HepG2 (cell line): ENCODE results near the gene ATM.

Experiments used
- CEBPB ChIP-seq: IDR thresholded peaks from 2 replicates; pipeline ENCODE4 v1.6.1; 2011; ENCODE audit warnings: low read depth, low read length, improper control_type of control experiment, borderline replicate concordance
- HNRNPK ChIP-seq: fragments of 200-400 bp; formaldehyde crosslinking; IDR thresholded peaks from 2 replicates; pipeline ENCODE4 v1.6.1; 2018; ENCODE audit warnings: low read length, low read depth, moderate library complexity, mild to moderate bottlenecking; ENCODE audit not compliant: poor library complexity, severe bottlenecking
- JUNB ChIP-seq: sonication (generic); formaldehyde crosslinking; IDR thresholded peaks from 2 replicates; pipeline ENCODE4 v1.8.0; 2022; ENCODE audit warnings: missing genetic modification reagents, mild to moderate bottlenecking, borderline replicate concordance
- SAFB2 ChIP-seq: sonication (generic); formaldehyde crosslinking; IDR thresholded peaks from 2 replicates; pipeline ENCODE4 v1.5.1; 2020; ENCODE audit warnings: missing genetic modification reagents, low read depth, mild to moderate bottlenecking, borderline replicate concordance
- TBL1XR1 ChIP-seq: fragments of 150-350 bp; IDR thresholded peaks from 2 replicates; pipeline ENCODE4 v1.6.1; 2014; ENCODE audit warnings: borderline replicate concordance, low read length; ENCODE audit not compliant: partially characterized antibody
- TF ChIP-seq, protein P1 (sequence below): sonication (generic); formaldehyde crosslinking; IDR thresholded peaks from 2 replicates; pipeline ENCODE4 v1.5.0; 2020; ENCODE audit warnings: mild to moderate bottlenecking, missing genetic modification reagents, moderate library complexity
- TF ChIP-seq, protein P2 (sequence below): sonication (generic); formaldehyde crosslinking; IDR thresholded peaks from 2 replicates; pipeline ENCODE4 v1.4.0; 2020; ENCODE audit warnings: missing genetic modification reagents

DNA sequence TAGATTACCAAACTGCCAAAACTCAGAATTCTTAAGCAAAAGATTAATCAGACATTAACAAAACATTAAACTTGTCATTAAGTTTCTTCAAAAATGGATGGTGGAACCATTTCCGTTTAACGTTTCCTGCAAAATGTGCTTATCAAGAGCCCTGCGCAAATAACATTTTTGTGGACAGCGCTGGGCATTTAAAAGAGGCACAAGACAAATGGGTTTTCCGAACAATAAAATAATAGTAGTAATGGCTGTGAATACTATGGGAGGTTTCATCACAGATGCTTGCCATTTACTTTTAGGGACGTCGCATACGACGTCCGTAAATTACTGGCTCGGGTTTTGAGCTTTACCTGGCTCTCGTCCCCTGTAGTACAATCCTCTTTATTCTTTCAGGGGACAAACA lies 1.5 kb upstream of the ATM start:
- TF ChIP-seq, protein P1, sequence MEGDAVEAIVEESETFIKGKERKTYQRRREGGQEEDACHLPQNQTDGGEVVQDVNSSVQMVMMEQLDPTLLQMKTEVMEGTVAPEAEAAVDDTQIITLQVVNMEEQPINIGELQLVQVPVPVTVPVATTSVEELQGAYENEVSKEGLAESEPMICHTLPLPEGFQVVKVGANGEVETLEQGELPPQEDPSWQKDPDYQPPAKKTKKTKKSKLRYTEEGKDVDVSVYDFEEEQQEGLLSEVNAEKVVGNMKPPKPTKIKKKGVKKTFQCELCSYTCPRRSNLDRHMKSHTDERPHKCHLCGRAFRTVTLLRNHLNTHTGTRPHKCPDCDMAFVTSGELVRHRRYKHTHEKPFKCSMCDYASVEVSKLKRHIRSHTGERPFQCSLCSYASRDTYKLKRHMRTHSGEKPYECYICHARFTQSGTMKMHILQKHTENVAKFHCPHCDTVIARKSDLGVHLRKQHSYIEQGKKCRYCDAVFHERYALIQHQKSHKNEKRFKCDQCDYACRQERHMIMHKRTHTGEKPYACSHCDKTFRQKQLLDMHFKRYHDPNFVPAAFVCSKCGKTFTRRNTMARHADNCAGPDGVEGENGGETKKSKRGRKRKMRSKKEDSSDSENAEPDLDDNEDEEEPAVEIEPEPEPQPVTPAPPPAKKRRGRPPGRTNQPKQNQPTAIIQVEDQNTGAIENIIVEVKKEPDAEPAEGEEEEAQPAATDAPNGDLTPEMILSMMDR (CRISPR knock-in tag) = no peak
- TF ChIP-seq HNRNPK = no peak
- TF ChIP-seq TBL1XR1 = no peak
- TF ChIP-seq JUNB (CRISPR knock-in tag) = no peak
- TF ChIP-seq SAFB2 (CRISPR knock-in tag) = no peak
- TF ChIP-seq, protein P2, sequence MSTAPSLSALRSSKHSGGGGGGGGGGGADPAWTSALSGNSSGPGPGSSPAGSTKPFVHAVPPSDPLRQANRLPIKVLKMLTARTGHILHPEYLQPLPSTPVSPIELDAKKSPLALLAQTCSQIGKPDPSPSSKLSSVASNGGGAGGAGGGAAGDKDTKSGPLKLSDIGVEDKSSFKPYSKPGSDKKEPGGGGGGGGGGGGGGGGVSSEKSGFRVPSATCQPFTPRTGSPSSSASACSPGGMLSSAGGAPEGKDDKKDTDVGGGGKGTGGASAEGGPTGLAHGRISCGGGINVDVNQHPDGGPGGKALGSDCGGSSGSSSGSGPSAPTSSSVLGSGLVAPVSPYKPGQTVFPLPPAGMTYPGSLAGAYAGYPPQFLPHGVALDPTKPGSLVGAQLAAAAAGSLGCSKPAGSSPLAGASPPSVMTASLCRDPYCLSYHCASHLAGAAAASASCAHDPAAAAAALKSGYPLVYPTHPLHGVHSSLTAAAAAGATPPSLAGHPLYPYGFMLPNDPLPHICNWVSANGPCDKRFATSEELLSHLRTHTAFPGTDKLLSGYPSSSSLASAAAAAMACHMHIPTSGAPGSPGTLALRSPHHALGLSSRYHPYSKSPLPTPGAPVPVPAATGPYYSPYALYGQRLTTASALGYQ = no peak
- TF ChIP-seq CEBPB = no peak
